ENCODE results near the gene PRKCD.

- no peak for TF ChIP-seq CTCF (IDR thresholded peaks at IDR 0.05; ENCODE audit: low read depth, low read length)
- no peak for TF ChIP-seq POLR2A (IDR thresholded peaks at IDR 0.05; ENCODE audit: extremely low read depth, insufficient read length)
- TF ChIP-seq MAX (IDR thresholded peaks at IDR 0.05; ENCODE audit: low read depth, low read length), result no peak
- no peak for TF ChIP-seq MYC (IDR thresholded peaks at IDR 0.05; ENCODE audit: low read depth, low read length)
Observed at GRCh38 chr3:53198996-53199395, 38.0 kb downstream of the PRKCD start.

All from NB4 (cell line).